ENCODE results near the gene AS3MT. TPM values are rescaled to one million over a fixed set of nuclear protein-coding genes. Genes with fewer than 3 reads are reported as not detected.

AS3MT gene
- total RNA-seq, 2 experiments from 2014 or later = 0.67 to 0.77 TPM

GRCh38 chr10:102831322-102832071 lies 37.8 kb upstream of the AS3MT start:
- H3K36me3 Mint-ChIP-seq (ENCODE audit: low read depth) = no peaks in the 10 kb centered on the region
- no peaks in the 10 kb centered on the region for H3K36me3 ChIP-seq (ENCODE audit: insufficient read depth, low read length)
- no peak overlapping the region for H3K27ac Mint-ChIP-seq
- peaks cover 5% of the 10 kb centered on the region for H3K4me1 ChIP-seq (ENCODE audit: insufficient read depth, low read length)
- intact Hi-C loops (cut with DNase I, micrococcal nuclease) = loop anchor here in 1 of 2 experiments (10.0 kb wide), 1 partner anchor 853 kb away; no protein-coding TSS in a partner anchor
- CTCF ChIA-PET = no interaction called here
- no peak for TF ChIP-seq CTCF (IDR thresholded peaks at IDR 0.05)
- H3K9me3 Mint-ChIP-seq = no peaks in the 10 kb centered on the region
- POLR2A ChIA-PET = no interaction called here
- H3K4me3 Mint-ChIP-seq = no peak overlapping the region
- no peaks in the 10 kb centered on the region for H3K27me3 ChIP-seq (ENCODE audit: control insufficient read depth in 1 of 2, insufficient read depth in 2 of 2, low read length in 2 of 2)
- H3K27ac ChIP-seq (ENCODE audit: low read depth in 1 of 2, low read length in 2 of 2) = no peak overlapping the region
- H3K4me3 ChIP-seq (ENCODE audit: low read length) = no peak overlapping the region
- DNase-seq = no peak
- no peaks in the 10 kb centered on the region for H3K9me3 ChIP-seq (ENCODE audit: control insufficient read depth in 1 of 2, insufficient read depth in 1 of 2, low read length in 2 of 2)
- ATAC-seq (ENCODE audit: poor library complexity) = no peak
- no peaks in the 10 kb centered on the region for H3K4me1 Mint-ChIP-seq (ENCODE audit: low read depth)
- peaks cover 4% of the 10 kb centered on the region for H3K27me3 Mint-ChIP-seq

DNA sequence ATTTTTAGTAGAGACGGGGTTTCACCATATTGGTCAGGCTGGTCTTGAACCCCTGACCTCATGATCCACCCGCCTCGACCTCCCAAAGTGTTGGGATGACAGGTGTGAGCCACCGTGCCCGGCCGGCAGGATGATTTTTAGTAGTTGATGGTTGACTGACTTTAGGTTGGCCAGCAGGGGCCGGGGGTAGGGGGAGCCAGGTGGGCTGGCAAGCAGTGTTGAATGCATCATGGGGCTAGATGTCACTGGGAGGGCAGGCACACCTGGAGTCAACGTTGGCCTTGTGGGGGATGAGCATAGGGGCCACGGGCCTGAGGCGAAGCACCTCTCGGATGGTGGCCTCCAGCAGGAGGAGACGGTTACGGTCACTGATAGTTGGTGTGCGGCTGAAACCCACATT lies 37.0 kb upstream of the AS3MT start:
- no peak for ATAC-seq (ENCODE audit: poor library complexity)
- POLR2A ChIA-PET = no interaction called here
- no peaks in the 10 kb centered on the region for H3K27me3 ChIP-seq (ENCODE audit: control insufficient read depth in 1 of 2, insufficient read depth in 2 of 2, low read length in 2 of 2)
- no peak for TF ChIP-seq CTCF (IDR thresholded peaks at IDR 0.05)
- peaks cover 4% of the 10 kb centered on the region for H3K27me3 Mint-ChIP-seq
- H3K4me1 ChIP-seq (ENCODE audit: insufficient read depth, low read length) = peaks cover 5% of the 10 kb centered on the region
- H3K4me3 Mint-ChIP-seq = no peak overlapping the region
- H3K27ac Mint-ChIP-seq = no peak overlapping the region
- no peak for DNase-seq
- H3K4me1 Mint-ChIP-seq (ENCODE audit: low read depth) = no peaks in the 10 kb centered on the region
- intact Hi-C loops (cut with DNase I, micrococcal nuclease) = loop anchor here in 1 of 2 experiments (10.0 kb wide), 1 partner anchor 853 kb away; no protein-coding TSS in a partner anchor
- H3K9me3 ChIP-seq (ENCODE audit: control insufficient read depth in 1 of 2, insufficient read depth in 1 of 2, low read length in 2 of 2) = peaks cover 0 to 4% of the 10 kb centered on the region in 2 experiments
- no peaks in the 10 kb centered on the region for H3K9me3 Mint-ChIP-seq
- no peak overlapping the region for H3K4me3 ChIP-seq (ENCODE audit: low read length)
- no peak overlapping the region for H3K27ac ChIP-seq (ENCODE audit: low read depth in 1 of 2, low read length in 2 of 2)
- CTCF ChIA-PET = no interaction called here
- no peaks in the 10 kb centered on the region for H3K36me3 Mint-ChIP-seq (ENCODE audit: low read depth)
- H3K36me3 ChIP-seq (ENCODE audit: insufficient read depth, low read length) = no peaks in the 10 kb centered on the region

DNA sequence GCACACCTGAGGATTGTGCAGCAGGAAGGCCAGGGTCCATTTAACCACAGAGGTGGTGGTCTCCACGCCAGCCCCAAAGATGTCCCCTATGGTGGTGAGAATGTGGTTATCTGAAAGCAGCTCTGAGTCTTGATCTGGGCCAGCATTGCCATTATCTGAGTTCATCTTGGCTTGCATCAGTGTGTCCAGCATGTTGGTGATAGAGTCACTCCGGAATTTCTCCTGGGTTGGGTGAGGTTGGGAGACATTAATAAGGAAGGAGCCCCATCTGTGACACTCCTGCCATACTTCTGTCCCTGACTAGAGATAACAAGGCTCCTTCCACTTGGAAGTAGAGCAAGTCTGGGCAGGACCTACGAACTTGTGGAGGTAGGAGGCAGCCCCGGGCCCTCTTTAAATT lies 36.3 kb upstream of the AS3MT start:
- no peaks in the 10 kb centered on the region for H3K36me3 Mint-ChIP-seq (ENCODE audit: low read depth)
- H3K9me3 ChIP-seq (ENCODE audit: control insufficient read depth in 1 of 2, insufficient read depth in 1 of 2, low read length in 2 of 2) = peaks cover 0 to 11% of the 10 kb centered on the region in 2 experiments
- H3K4me3 ChIP-seq (ENCODE audit: low read length) = no peak overlapping the region
- peaks cover 4% of the 10 kb centered on the region for H3K27me3 Mint-ChIP-seq
- H3K4me1 Mint-ChIP-seq (ENCODE audit: low read depth) = no peaks in the 10 kb centered on the region
- H3K9me3 Mint-ChIP-seq = peaks cover under 1% of the 10 kb centered on the region
- peaks cover 5% of the 10 kb centered on the region for H3K4me1 ChIP-seq (ENCODE audit: insufficient read depth, low read length)
- no peak overlapping the region for H3K27ac ChIP-seq (ENCODE audit: low read depth in 1 of 2, low read length in 2 of 2)
- TF ChIP-seq CTCF (IDR thresholded peaks at IDR 0.05) = no peak
- POLR2A ChIA-PET = no interaction called here
- no peak overlapping the region for H3K4me3 Mint-ChIP-seq
- CTCF ChIA-PET = no interaction called here
- intact Hi-C loops (cut with DNase I, micrococcal nuclease) = loop anchor here in 1 of 2 experiments (10.0 kb wide), 1 partner anchor 852 kb away; no protein-coding TSS in a partner anchor
- no peak for DNase-seq
- no peaks in the 10 kb centered on the region for H3K36me3 ChIP-seq (ENCODE audit: insufficient read depth, low read length)
- no peak for ATAC-seq (ENCODE audit: poor library complexity)
- H3K27ac Mint-ChIP-seq = no peak overlapping the region
- H3K27me3 ChIP-seq (ENCODE audit: control insufficient read depth in 1 of 2, insufficient read depth in 2 of 2, low read length in 2 of 2) = no peaks in the 10 kb centered on the region
